Activated B cell treated with CpG ODN at 0.5 μM for 24 hours (primary cell): ENCODE data around the gene KASH5. TPM values are rescaled to one million over a fixed set of nuclear protein-coding genes. Genes with fewer than 3 reads are reported as not detected.
A peak's percentile ranks its signal among the peaks of the same experiment; 100 is the strongest.

Experiments
- ATAC-seq: fragments of 200-7000 bp; cut with Tn5 transposase; one replicate; pipeline ENCODE4 v1.10.0; 2021; ENCODE audit warnings: low read depth, mild to moderate bottlenecking, moderate library complexity
- CTCF ChIA-PET: fragments of 350-600 bp; sonication (Branson Sonifier 250); formaldehyde crosslinking; loops from one replicate; lab custom pipeline; 2021; ENCODE audit warnings: antibody characterized with exemption; lab: Charles Lee
- POLR2A ChIA-PET: fragments of 350-600 bp; sonication (Branson Sonifier 250); formaldehyde crosslinking; loops from one replicate; lab custom pipeline; 2021; ENCODE audit warnings: antibody characterized with exemption; lab: Charles Lee
- DNase-seq: peaks from one replicate; pipeline ENCODE4 v3.0.0; 2022
- H3K27ac Mint-ChIP-seq: one replicate; pipeline ENCODE4 v1.8.0; 2020; ENCODE audit warnings: mixed read lengths
- H3K27me3 Mint-ChIP-seq: one replicate; pipeline ENCODE4 v1.8.0; 2021; ENCODE audit warnings: mixed read lengths
- H3K36me3 Mint-ChIP-seq: one replicate; pipeline ENCODE4 v1.8.0; 2021; ENCODE audit warnings: low read depth, mixed read lengths
- H3K4me1 Mint-ChIP-seq: one replicate; pipeline ENCODE4 v1.8.0; 2021; ENCODE audit warnings: mixed read lengths
- H3K4me3 Mint-ChIP-seq: one replicate; pipeline ENCODE4 v1.8.0; 2020; ENCODE audit warnings: mild to moderate bottlenecking, mixed read lengths
- H3K9me3 Mint-ChIP-seq: one replicate; pipeline ENCODE4 v1.8.0; 2020; ENCODE audit warnings: mixed read lengths
- intact Hi-C: fragments of 100-400 bp; cut with micrococcal nuclease; formaldehyde crosslinking; loops from one replicate; pipeline ENCODE4 v1.15.1; 2024
- total RNA-seq: library from RNA; stranded (reverse); gene quantifications from 2 replicates; pipeline ENCODE4 v1.2.3, GENCODE V29; 2022
- TF ChIP-seq, protein P1 (sequence below): fragments of 200-600 bp; IDR thresholded peaks from one replicate; pipeline ENCODE4 v1.8.0; 2022; ENCODE audit warnings: antibody characterized with exemption, mild to moderate bottlenecking

The KASH5 gene
- total RNA-seq, 1 donor from 2014 or later, result 0.62 TPM

DNA sequence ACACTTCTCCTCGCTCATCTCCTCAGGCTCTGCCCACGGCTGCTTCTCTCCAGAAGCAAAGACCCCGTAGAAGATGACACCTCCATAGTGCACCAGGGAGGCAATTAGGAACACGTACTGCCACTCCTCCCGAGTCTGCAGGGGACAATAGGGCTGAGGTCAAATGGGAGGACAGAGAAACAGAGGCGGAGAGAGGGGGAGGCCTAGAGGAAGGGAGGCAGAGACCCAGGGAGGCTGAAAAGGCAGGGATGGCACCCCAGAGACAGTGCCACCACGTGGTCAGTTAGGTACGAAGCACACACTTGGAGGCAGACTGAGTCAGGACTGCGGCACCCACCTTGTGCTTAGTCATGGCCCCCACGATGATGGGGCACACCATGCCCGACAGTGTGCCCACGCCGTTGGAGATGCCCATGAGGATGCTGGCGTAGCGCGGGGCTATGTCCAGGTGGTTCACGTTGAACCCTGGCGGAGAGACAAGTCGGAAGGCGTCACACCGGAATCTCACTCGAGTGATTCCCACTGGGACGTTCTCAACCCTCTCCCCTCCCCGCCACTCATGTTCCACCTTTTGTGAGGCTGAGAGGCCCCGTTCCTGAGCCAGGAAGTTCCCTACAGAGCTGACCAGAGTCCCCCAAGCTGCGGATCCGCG is 42.8 kb downstream of the KASH5 start:
- peaks cover 74% of the 10 kb centered on the region for H3K27me3 Mint-ChIP-seq
- ChIA-PET CTCF (interaction anchor here (1.1 to 1.5 kb wide), 3 partner anchors 39 to 205 kb away, joined by 3 to 5 read pairs (median 4); no protein-coding TSS in a partner anchor), POLR2A (interaction anchor here (0.7 to 1.9 kb wide), 2 partner anchors 15 to 22 kb away, joined by 3 to 4 read pairs; no protein-coding TSS in a partner anchor)
- H3K4me1 Mint-ChIP-seq, result peaks cover 48% of the 10 kb centered on the region
- H3K4me3 Mint-ChIP-seq, result no peak overlapping the region
- TF ChIP-seq, protein P1, sequence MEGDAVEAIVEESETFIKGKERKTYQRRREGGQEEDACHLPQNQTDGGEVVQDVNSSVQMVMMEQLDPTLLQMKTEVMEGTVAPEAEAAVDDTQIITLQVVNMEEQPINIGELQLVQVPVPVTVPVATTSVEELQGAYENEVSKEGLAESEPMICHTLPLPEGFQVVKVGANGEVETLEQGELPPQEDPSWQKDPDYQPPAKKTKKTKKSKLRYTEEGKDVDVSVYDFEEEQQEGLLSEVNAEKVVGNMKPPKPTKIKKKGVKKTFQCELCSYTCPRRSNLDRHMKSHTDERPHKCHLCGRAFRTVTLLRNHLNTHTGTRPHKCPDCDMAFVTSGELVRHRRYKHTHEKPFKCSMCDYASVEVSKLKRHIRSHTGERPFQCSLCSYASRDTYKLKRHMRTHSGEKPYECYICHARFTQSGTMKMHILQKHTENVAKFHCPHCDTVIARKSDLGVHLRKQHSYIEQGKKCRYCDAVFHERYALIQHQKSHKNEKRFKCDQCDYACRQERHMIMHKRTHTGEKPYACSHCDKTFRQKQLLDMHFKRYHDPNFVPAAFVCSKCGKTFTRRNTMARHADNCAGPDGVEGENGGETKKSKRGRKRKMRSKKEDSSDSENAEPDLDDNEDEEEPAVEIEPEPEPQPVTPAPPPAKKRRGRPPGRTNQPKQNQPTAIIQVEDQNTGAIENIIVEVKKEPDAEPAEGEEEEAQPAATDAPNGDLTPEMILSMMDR, result no peak
- DNase-seq (no peak), ATAC-seq (no peak)
- H3K9me3 Mint-ChIP-seq, result no peaks in the 10 kb centered on the region
- no peak overlapping the region for H3K27ac Mint-ChIP-seq
- no peaks in the 10 kb centered on the region for H3K36me3 Mint-ChIP-seq
- intact Hi-C loops, result no loop called here

DNA sequence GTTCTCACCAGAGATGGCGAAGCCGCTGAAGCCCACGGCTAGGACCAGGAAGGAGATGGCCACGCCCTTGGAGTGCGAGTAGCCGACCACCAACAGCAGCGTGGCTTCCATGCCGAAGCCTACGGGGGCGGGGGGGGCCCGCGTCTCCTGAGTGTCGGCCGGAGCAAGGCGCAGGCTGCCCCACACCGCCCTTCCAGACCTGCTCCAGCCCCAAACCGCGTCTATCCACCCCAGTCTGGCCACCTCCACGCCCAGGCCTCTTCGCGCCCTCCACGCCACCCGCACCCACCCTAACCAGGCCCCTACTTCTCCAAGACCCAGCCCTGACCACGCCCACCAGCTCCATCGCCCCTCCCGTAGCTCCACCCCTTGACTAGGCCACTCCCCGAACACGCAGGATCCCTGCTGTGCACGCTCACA is 43.3 kb downstream of the KASH5 start:
- no peaks in the 10 kb centered on the region for H3K9me3 Mint-ChIP-seq
- H3K27ac Mint-ChIP-seq, result no peak overlapping the region
- H3K36me3 Mint-ChIP-seq, result no peaks in the 10 kb centered on the region
- POLR2A ChIA-PET, result interaction anchor here (0.6 to 0.7 kb wide), 3 partner anchors 16 to 98 kb away, joined by 3 to 7 read pairs (median 3); no protein-coding TSS in a partner anchor
- TF ChIP-seq, protein P1, result no peak
- ATAC-seq (peak; percentile 27), DNase-seq (no peak)
- H3K4me3 Mint-ChIP-seq, result no peak overlapping the region
- intact Hi-C loops, result no loop called here
- peaks cover 74% of the 10 kb centered on the region for H3K27me3 Mint-ChIP-seq
- CTCF ChIA-PET, result interaction anchor here (1.5 kb wide), 1 partner anchor 40 kb away, joined by 4 read pairs; no protein-coding TSS in a partner anchor
- H3K4me1 Mint-ChIP-seq, result peaks cover 48% of the 10 kb centered on the region

DNA sequence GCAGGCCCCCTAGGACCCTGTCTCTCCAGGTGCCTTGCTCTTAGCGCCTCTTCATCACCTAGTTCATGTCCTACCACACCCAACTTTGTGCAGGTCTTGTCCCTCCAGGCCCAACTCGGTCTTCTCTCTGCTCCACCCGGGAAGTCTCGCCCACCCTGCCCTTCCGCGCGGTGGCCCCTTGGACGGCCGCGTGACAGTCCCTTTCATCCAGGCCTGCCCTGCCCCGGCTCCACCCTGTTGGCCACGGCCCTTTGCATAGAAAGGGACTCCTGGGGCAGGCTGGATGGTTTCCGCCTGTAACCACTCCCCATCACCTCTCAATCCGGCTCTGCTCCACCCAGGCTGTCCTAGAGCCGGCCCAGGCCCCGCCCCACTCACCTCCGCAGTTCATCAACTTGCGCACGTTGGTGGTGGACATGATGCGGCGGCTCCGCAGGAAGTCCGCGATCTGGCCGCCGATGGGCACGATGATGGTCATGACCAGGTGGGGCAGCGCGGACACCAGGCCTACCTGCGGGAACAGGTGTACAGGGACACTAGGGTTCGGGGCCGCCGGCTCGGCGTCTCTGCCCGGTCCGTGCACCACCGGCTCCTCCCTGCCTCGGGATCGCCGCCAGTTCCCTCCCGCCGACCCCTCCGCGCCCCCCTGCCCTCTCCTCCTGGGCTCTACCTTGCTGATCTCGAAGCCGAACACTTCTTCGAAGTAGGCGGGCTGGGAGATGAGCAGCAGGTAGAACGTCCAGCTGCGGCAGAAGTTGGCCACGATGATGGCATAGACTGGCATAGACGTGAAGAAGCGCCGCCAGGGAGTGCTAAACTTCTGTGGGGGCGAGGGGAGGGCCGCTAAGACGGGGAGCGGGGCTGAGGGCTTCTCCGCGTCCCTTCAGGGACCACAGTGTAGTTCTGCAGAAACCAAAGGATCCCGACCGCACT is 44.4 kb downstream of the KASH5 start:
- intact Hi-C loops, result no loop called here
- Mint-ChIP-seq H3K9me3 (no peaks in the 10 kb centered on the region), H3K36me3 (no peaks in the 10 kb centered on the region), H3K4me3 (no peak overlapping the region), H3K4me1 (peaks cover 45% of the 10 kb centered on the region), H3K27ac (no peak overlapping the region), H3K27me3 (peaks cover 73% of the 10 kb centered on the region)
- DNase-seq (no peak), ATAC-seq (peak; percentile 42)
- ChIA-PET POLR2A (interaction anchor here (0.6 kb wide), 3 partner anchors 76 to 99 kb away, joined by 3 to 7 read pairs (median 4); no protein-coding TSS in a partner anchor), CTCF (interaction anchor here (1.5 kb wide), 1 partner anchor 41 kb away, joined by 4 read pairs; no protein-coding TSS in a partner anchor)
- TF ChIP-seq, protein P1, result no peak

DNA sequence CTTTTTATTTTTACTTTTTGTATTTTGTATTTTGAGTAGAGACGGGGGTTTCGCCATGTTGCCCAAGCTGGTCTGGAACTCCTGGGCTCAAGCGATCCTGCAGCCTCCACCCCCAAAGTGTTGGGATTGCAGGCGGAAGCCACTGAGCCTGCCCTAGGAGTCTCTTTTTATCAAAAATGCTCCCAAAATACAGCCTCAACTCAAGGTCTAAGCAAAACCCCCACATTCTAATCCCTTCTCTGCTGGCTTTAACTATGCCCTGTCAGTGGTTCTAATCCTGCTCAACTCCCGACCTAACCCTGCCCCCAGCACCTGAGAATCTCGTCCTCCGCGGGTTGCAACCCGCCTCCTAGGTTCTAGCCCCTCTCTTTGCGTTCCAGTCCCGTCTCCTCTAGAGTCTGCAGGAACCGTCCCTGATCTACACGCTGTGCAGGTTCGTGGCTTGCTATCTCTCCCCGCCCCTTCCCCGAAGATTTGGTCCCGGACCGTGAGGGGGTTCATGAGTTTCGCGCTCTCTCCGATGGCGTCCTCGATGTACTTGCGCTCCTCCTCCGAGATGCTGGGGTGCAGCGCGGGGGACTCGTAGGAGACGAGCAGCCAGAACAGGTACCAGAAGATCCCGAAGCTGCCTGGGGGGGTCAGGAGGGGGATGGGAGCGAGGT is 45.3 kb downstream of the KASH5 start:
- DNase-seq, result no peak
- Mint-ChIP-seq H3K27me3 (peaks cover 76% of the 10 kb centered on the region), H3K9me3 (no peaks in the 10 kb centered on the region), H3K36me3 (no peaks in the 10 kb centered on the region), H3K4me3 (no peak overlapping the region), H3K4me1 (peaks cover 37% of the 10 kb centered on the region), H3K27ac (no peak overlapping the region)
- ATAC-seq, result no peak
- TF ChIP-seq, protein P1, result no peak
- ChIA-PET CTCF (interaction anchor here (1.2 kb wide), 1 partner anchor 10 kb away, joined by 3 read pairs; no protein-coding TSS in a partner anchor), POLR2A (interaction anchor here (0.7 kb wide), 1 partner anchor 946 kb away, joined by 3 read pairs; no protein-coding TSS in a partner anchor)
- intact Hi-C loops, result no loop called here
